ENCODE measurements around the gene SPDEF.

GRCh38 chr6:34508425-34508824 lies 47.7 kb downstream of the SPDEF start:
- TF ChIP-seq YY1 (IDR thresholded peaks at IDR 0.05; ENCODE audit: insufficient read depth, insufficient read length) (no peak), ZNF274 (IDR thresholded peaks at IDR 0.05; ENCODE audit: low read depth, low read length) (no peak)

All from NT2/D1 (cell line).